SU-DHL-6 (cell line): ENCODE results near the gene RFX4.

Experiments used
- H2AFZ ChIP-seq: fragments of 200-600 bp; sonication (generic); 2 replicates; pipeline ENCODE4 v1.6.1; 2014; ENCODE audit warnings: low read depth, mild to moderate bottlenecking, moderate library complexity, mixed read lengths, antibody characterized with exemption, low read length; ENCODE audit not compliant: severe bottlenecking
- H3F3A ChIP-seq: fragments of 200-600 bp; shearing (Covaris generic); 2 replicates; pipeline ENCODE4 v1.6.0; 2016; ENCODE audit warnings: antibody characterized with exemption, mild to moderate bottlenecking; ENCODE audit not compliant: insufficient read depth
- H3K27ac ChIP-seq: fragments of 200-600 bp; sonication (generic); 2 replicates; pipeline ENCODE4 v1.5.1; 2016; ENCODE audit warnings: low read depth, mild to moderate bottlenecking, low read length, moderate library complexity, mixed read lengths
- H3K27me3 ChIP-seq: fragments of 200-600 bp; sonication (generic), shearing (Covaris generic); 2 replicates; pipeline ENCODE4 v1.6.0; 2014; ENCODE audit warnings: mild to moderate bottlenecking, low read length
- H3K36me3 ChIP-seq: fragments of 200-600 bp; sonication (generic); 2 replicates; pipeline ENCODE4 v1.6.1; 2014; ENCODE audit warnings: mild to moderate bottlenecking, low read length, mixed read lengths
- H3K4me2 ChIP-seq: fragments of 300-600, 200-600 bp; shearing (Covaris generic), sonication (generic); 2 replicates; pipeline ENCODE4 v1.6.0; 2014; ENCODE audit warnings: low read length, low read depth, mild to moderate bottlenecking; ENCODE audit not compliant: poor library complexity, severe bottlenecking
- H3K4me3 ChIP-seq: fragments of 200-600 bp; sonication (generic); 2 replicates; pipeline ENCODE4 v1.5.1; 2014; ENCODE audit warnings: antibody characterized with exemption, low read length, mild to moderate bottlenecking, mixed read lengths; ENCODE audit not compliant: insufficient read depth, poor library complexity, severe bottlenecking
- H3K79me2 ChIP-seq: fragments of 200-600 bp; sonication (generic); 2 replicates; pipeline ENCODE4 v1.6.1; 2014; ENCODE audit warnings: mild to moderate bottlenecking, low read length, moderate library complexity; ENCODE audit not compliant: insufficient read depth
- H3K9ac ChIP-seq: fragments of 200-600 bp; sonication (generic); 2 replicates; pipeline ENCODE4 v1.7.0; 2014; ENCODE audit warnings: mild to moderate bottlenecking, low read length
- H3K9me2 ChIP-seq: fragments of 200-600 bp; sonication (generic); replicated peaks from 2 replicates; pipeline ENCODE4 v1.6.1; 2014; ENCODE audit warnings: low read length; ENCODE audit not compliant: insufficient read depth
- H3K9me3 ChIP-seq: fragments of 200-600 bp; sonication (generic); 2 replicates; pipeline ENCODE4 v1.6.1; 2014; ENCODE audit warnings: low read length, mixed read lengths; ENCODE audit not compliant: insufficient read depth
- H4K20me1 ChIP-seq: fragments of 200-600 bp; sonication (generic); 2 replicates; pipeline ENCODE4 v1.6.1; 2014; ENCODE audit warnings: low read depth, mild to moderate bottlenecking, antibody characterized with exemption, low read length, moderate library complexity, mixed read lengths
- EZH2phosphoT487 ChIP-seq: fragments of 200-600 bp; sonication (generic), shearing (Covaris generic); conservative IDR thresholded peaks from 2 replicates; pipeline ENCODE4 v1.6.1; 2018; ENCODE audit warnings: mild to moderate bottlenecking, antibody characterized with exemption, low read length, moderate library complexity, mixed read lengths
- TF ChIP-seq, protein P1 (sequence below): fragments of 200-600 bp; sonication (generic); IDR thresholded peaks from one replicate; pipeline ENCODE4 v1.5.1; 2017; ENCODE audit warnings: antibody characterized with exemption, mild to moderate bottlenecking, low read length, moderate library complexity; ENCODE audit not compliant: insufficient read depth, poor library complexity, severe bottlenecking

Gene RFX4

DNA sequence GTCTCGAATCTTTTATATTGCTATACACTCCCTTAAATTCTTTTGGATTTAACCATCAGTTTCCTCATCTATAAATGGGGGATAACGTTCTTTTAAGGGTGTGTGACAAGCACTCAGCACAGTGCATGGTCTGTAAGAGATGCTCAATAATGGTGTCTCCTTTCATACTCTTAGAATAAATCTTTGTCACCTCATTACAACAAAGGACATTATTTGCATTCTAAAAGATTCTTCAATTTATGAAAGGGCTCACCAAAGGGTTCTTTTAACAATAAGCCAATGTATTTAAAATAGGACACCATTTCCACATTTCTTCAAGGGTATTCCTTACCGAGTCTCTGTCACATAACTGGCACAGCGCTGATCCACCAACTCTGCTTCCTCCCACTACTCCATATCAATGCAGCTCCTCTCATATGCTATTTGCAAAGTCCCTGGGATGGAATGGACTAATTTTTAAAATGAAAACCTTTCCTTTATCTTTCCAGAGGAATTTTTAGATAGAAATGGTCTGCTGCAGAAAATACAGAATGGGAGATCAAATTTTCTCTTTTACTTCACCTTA lies 162.5 kb downstream of the RFX4 start:
- no peaks in the 10 kb centered on the region for H3K27me3 ChIP-seq
- H3K9ac ChIP-seq: no peak overlapping the region
- H3K79me2 ChIP-seq: no peaks in the 10 kb centered on the region
- no peak overlapping the region for H3K4me3 ChIP-seq
- H3K4me2 ChIP-seq: no peak overlapping the region
- no peak overlapping the region for H2AFZ ChIP-seq
- TF ChIP-seq, protein P1, sequence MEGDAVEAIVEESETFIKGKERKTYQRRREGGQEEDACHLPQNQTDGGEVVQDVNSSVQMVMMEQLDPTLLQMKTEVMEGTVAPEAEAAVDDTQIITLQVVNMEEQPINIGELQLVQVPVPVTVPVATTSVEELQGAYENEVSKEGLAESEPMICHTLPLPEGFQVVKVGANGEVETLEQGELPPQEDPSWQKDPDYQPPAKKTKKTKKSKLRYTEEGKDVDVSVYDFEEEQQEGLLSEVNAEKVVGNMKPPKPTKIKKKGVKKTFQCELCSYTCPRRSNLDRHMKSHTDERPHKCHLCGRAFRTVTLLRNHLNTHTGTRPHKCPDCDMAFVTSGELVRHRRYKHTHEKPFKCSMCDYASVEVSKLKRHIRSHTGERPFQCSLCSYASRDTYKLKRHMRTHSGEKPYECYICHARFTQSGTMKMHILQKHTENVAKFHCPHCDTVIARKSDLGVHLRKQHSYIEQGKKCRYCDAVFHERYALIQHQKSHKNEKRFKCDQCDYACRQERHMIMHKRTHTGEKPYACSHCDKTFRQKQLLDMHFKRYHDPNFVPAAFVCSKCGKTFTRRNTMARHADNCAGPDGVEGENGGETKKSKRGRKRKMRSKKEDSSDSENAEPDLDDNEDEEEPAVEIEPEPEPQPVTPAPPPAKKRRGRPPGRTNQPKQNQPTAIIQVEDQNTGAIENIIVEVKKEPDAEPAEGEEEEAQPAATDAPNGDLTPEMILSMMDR: no peak
- no peak for TF ChIP-seq EZH2phosphoT487
- no peak overlapping the region for H3K27ac ChIP-seq
- H3F3A ChIP-seq: no peaks in the 10 kb centered on the region
- no peaks in the 10 kb centered on the region for H3K9me3 ChIP-seq
- H3K9me2 ChIP-seq: no peaks in the 10 kb centered on the region
- no peaks in the 10 kb centered on the region for H3K36me3 ChIP-seq
- H4K20me1 ChIP-seq: no peaks in the 10 kb centered on the region

DNA sequence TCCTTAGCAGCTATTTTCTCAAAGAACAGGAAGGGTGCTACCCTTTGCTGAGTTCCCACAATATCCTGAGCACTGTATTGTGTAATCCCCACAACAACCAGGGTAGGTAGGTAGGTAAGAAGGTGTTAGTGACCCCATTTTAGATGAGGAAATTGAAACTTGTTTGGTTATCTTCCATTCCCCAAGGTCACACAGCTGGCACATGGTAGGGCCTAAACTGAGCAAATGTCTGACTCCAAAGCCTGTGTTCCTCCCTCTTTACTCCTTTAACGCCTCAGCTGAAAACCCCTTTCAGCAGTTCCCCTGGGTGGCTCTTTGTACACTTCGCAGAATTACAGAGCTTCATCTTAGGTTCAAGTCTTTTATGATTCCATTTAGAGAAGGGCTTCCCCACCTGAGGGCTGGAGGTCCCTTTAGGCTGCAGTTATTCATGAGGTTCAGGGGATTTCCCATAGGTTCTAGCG lies 165.2 kb downstream of the RFX4 start:
- no peak overlapping the region for H3K27ac ChIP-seq
- no peaks in the 10 kb centered on the region for H3K27me3 ChIP-seq
- no peaks in the 10 kb centered on the region for H3K79me2 ChIP-seq
- no peak overlapping the region for H2AFZ ChIP-seq
- H3K9me2 ChIP-seq: no peaks in the 10 kb centered on the region
- no peak overlapping the region for H3K4me3 ChIP-seq
- no peak overlapping the region for H3K9ac ChIP-seq
- H4K20me1 ChIP-seq: no peaks in the 10 kb centered on the region
- no peaks in the 10 kb centered on the region for H3K36me3 ChIP-seq
- no peaks in the 10 kb centered on the region for H3F3A ChIP-seq
- no peak overlapping the region for H3K4me2 ChIP-seq
- TF ChIP-seq, protein P1: no peak
- TF ChIP-seq EZH2phosphoT487: no peak
- no peaks in the 10 kb centered on the region for H3K9me3 ChIP-seq

DNA sequence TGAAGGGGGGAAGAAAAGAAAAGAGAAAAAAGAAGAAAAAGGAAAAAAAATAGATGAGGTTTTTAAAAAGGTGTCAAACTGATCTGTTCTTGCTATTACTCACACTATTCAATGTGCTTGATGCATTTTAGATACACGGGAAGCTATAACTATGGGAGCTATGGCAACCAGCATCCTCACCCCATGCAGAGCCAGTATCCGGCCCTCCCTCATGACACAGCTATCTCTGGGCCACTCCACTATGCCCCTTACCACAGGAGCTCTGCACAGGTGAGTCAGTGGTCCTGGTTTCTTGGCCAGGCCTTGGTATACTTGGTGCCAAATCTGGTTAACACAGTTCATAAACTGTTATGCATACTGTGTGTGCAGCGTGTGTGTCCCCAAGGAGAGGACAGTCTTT lies 167.7 kb downstream of the RFX4 start:
- Histone ChIP-seq H4K20me1 (no peaks in the 10 kb centered on the region), H3K36me3 (no peaks in the 10 kb centered on the region), H3K4me3 (no peak overlapping the region), H2AFZ (no peak overlapping the region), H3K27ac (no peak overlapping the region), H3K9ac (no peak overlapping the region), H3K4me2 (no peak overlapping the region), H3K9me2 (no peaks in the 10 kb centered on the region), H3K9me3 (no peaks in the 10 kb centered on the region), H3K27me3 (no peaks in the 10 kb centered on the region), H3K79me2 (no peaks in the 10 kb centered on the region), H3F3A (no peaks in the 10 kb centered on the region)
- TF ChIP-seq, protein P1: no peak
- no peak for TF ChIP-seq EZH2phosphoT487
